NCI-H510A treated with DMSO at 0.1 percent for 48 hours (cell line): ENCODE data around the gene ABTB1.

ENCODE experiments used
- DNase-seq: peaks from one replicate; lab custom pipeline; 2025; lab: John Stamatoyannopoulos, UW

The ABTB1 gene

DNA sequence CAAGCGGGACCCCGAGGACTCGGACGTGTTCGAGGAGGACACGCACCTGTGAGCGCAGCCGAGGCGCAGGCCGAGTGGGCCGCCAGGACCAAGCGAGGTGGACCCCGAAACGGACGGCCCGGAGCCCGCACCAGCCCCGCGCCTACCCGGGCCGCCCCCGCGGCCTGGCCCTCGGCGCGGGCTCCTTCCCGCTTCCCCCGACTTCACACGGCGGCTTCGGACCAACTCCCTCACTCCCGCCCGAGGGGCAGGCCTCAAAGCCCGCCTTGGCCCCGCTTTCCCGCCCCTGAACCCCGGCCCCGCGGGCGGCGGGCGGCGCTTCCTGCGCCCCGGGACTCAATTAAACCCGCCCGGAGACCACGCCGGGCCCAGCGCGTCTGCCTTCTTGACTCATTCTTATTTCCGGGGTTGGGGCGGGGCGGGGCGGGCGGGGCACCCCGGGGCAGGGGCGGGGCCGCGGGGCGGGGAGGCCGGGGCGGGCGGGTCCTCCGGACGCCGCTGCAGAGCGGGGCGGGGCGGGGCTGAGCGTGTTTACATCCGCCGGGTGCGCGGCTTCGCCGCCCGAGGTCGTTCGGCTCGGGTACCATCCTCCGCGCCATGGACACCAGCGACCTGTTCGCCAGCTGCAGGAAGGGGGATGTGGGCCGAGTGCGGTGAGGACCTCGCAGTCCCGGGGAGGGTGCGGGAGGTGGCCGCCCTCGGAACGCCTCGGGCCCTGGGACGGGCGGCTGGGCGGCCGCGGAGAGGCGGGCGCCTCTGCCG lies at the start of gene ABTB1:
Gene ABTB1, plus strand, starts transcription at position 524 of the 762 bp plus-strand sequence. Its CDS starts 74 bp downstream, at position 598.
- peak; percentile 30 for DNase-seq

DNA sequence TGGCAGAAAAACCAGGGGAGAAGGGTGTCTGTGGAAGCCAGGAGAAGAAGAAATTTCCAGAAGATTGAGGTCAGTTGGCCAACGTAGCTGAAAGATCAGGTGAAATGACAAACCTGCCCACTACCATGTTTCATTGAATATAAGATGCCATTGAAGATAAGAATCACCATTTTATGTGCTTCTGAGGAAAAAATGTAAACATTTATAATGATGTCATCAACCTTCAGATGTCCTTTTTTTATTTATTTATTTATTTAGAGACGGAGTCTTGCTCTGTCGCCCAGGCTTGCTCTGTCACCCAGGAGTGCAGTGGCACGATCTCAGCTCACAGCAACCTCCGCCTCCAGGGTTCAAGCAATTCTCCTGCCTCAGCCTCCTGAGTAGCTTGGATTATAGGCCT lies 48.7 kb upstream of the ABTB1 start:
- DNase-seq: no peak

DNA sequence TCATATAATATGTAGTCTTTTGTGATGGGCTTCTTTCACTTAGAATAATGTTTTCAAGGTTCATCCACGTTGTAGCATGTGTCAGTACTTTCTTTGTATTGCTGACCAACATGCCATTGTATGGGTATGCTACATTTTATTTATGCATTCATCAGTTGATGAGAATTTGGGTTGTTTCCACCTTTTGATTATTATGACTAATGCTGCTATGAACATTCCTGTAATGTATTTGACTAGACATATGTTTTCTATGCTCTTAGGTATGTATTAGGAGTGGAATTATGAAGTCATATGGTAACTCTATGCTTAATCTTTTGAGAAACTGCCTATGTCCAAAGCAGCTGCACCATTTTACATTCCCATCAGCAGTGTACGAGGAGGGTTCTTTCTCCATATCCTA lies 46.9 kb upstream of the ABTB1 start:
- no peak for DNase-seq

DNA sequence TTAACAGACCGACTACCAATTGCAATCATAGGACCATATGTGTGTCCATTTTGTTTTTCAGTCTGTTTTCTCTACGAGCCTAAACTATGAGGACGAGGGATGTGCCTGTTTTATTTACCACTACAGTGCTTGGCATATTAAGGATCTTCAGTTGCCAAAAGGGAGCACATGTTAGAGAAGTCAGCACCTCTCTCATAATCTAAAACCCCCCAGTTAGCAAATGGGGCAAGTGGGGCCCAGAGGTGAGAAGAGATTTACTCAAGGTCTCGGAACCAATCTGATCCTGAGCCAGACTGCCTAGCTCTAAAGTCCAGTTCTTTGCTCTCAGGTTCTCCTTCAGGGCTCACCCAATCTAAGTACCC lies 44.3 kb upstream of the ABTB1 start:
- no peak for DNase-seq

GRCh38 chr3:127628788-127629466 lies 43.8 kb upstream of the ABTB1 start, which contains the start of gene PODXL2:
PODXL2 (plus strand) TSS chr3:127629185; CDS start chr3:127629220, 35 bp downstream.
- peak; percentile 19 for DNase-seq

DNA sequence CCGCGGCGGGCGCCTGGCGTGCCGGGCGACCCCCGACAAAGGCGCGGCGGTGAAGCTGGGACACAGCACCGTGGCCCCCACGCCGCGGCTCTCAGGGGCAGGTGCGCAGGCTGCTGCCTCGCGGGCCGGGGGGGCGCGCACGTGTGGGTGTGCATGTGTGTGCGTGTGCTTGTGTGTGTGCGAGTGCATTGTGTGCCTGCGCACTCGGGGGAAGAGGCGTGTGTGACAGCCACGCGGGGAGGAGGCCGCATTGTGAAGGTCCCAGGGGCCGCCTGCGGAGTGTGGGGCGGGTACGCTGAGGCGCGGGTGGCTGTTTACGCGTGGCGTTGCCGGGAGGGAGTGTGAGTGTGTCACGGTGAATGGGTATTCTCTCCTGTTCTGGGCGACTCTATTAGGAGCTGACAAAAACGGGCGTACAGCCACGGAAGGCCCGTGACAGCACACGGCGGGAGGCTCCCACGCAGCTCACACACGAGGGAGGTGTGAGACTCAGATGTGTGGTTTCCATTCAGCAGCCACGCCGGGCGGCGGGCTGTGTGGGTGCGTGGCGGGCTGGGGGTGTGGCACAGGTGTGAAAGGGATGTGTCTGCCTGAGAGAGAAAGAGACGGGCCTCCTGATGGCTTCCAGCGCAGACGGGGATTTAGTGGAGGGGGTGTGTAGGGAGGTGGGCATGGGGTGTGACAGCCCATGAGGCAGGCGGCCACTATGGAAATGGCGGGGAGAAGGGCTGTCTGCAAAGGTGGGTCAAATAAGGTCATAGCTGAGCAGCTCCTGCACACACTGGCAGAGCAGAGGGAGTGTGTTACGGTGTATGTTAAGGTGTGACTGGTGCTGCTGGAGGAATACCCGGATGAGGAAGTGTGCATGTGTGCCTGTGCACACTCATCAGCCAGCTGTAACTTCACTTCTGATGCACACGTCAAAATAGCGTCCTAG lies 43.0 kb upstream of the ABTB1 start:
- no peak for DNase-seq

GRCh38 chr3:127630811-127631714 lies 41.7 kb upstream of the ABTB1 start:
- DNase-seq: peak; percentile 9

DNA sequence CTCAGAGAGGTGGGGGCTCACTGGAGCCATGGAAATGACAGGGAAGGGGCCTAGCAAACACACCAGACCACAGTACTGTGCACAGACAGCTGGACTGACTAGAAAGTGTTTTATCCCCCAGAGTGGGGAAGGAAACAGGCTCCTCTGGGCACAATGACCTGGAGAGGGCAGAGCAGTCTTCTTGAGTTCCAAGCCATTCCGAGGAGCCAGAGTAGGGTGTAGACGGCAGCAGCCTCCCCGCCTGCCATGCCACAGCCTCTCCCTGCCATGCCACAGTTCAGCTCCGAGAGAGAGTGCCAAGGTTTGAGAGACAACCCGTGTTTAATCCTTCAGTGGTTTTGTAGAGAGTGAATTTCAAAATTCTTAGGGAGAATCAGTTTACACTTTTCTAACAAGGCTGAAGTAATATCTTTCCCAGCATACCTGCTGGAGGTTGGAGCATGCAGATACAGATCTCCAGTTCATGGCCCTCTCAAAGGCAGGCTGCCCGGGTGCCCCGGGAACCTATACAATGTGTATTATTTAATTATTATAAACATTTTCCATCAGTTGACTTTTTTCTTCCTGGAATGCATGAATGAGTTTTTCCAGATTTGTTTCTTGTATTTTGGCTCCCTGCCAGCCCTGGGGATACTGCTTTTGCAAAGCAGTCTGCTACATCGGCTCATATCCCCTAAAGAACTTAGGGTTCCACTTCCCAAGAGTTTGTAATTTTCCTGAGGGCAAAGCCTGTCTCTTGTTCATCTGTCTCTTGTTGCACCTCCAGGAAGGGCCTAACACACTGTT lies 40.5 kb upstream of the ABTB1 start:
- DNase-seq: no peak

DNA sequence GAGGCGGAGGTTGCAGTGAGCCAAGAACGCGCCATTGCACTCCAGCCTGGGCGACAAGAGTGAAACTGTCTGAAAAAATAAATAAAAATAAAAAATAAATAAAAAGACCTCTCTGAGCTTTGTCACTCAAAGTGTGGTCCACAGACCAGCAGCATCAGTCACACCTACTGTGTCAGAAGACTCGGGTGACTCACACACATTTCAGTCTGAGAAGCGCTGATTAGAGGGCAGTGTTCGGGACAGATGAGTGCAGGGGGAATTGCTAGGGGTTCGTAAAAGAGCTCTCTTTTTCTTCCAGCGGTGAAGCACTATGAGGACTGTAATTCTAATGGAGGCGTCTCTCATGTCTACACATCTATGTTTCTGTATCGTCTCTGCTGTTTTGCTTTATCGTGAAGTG lies 38.1 kb upstream of the ABTB1 start:
- DNase-seq: no peak

GRCh38 chr3:127637546-127637945 lies 35.2 kb upstream of the ABTB1 start:
- no peak for DNase-seq

GRCh38 chr3:127637971-127638370 lies 34.8 kb upstream of the ABTB1 start:
- no peak for DNase-seq

- no peak for DNase-seq
These were observed 33.3 kb upstream of the ABTB1 start for GRCh38 chr3:127639173-127640041.

DNA sequence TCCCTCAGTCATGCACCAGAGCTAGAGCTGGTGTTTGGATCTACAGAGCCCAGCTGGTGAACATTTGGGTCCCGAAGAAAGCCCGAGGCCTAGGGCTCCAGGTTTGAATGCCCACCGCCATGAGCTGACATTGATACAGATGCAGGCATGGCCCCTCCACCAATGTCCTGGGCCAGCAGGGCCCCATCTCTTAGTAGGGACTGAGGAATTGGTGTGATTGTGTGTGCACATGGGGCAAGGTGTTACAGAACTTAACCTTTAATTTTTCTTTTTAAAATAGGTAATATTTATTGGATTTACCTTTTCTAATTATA lies 32.8 kb upstream of the ABTB1 start:
- DNase-seq: no peak

GRCh38 chr3:127644641-127645370 lies 27.9 kb upstream of the ABTB1 start:
- DNase-seq: no peak

DNA sequence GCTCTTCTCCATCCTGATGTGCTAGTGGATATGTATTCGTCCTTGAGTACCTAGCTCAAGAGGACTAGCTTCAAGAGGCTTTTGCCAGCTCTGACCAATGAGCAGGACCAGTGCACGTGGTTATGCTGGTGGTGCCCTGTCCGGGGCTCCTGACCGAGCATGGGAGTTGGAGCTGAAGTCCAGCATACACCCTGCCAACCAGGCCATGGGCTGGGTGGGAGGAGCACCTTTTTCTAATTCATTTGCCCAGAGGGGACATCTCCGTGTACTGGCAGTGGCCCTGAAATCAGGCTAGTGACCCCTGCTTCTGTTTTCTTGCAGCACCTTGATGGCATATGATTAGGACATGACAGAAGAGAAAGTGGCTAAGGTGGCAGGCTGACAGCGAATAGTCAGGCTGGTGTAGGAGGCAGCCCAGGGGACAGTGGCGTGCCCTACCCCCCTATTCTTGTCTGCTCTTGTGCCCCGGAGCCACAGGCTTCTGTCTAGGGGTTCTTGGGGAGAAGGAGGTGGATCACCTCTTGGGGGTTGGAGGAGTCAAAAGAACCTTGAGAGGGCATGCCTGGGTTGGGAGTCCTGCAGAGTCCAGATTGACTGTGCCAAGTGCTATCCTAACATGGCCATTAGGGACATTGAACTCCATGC lies 27.3 kb upstream of the ABTB1 start:
- no peak for DNase-seq

- no peak for DNase-seq
These were observed 26.2 kb upstream of the ABTB1 start for GRCh38 chr3:127646501-127647046.

- DNase-seq: no peak
These were observed 25.4 kb upstream of the ABTB1 start for GRCh38 chr3:127647166-127647844.

DNA sequence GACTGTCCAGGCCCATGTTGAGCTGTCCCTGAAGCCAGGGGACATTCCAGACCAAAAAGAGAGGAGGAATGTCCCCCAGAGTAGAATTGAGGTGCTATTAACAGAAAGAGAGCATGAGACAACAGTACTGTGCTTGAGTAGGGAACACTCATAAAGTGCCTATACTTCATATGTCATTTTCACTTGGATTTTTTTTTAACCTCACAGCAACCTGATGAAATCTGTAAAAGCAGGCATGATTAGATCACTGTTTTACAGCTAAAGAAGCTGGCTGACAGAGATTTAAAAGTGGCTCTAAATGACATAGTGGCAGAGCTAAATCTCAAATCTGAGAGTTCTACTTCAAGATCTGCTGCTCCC lies 24.9 kb upstream of the ABTB1 start:
- no peak for DNase-seq
